Endothelial cell of umbilical vein (primary cell): ENCODE data around the gene GUCY1B1.
A peak's percentile ranks its signal among the peaks of the same experiment; 100 is the strongest.

ENCODE experiments used
- CTCF ChIP-seq, 2 donors: IDR thresholded peaks; 1 replicate in 1 of 2; 2 replicates in 1 of 2; pipeline ENCODE4 v1.5.1; 2011; ENCODE audit warnings: low read length in 2 of 2, mild to moderate bottlenecking in 2 of 2, moderate library complexity in 2 of 2, control low read depth in 1 of 2, inconsistent platforms in 1 of 2, low read depth in 1 of 2; ENCODE audit not compliant: insufficient read depth in 1 of 2; ENCODE audit errors: extremely low read depth in 1 of 2
- EZH2 ChIP-seq: IDR thresholded peaks from 2 replicates; pipeline ENCODE4 v1.6.1; 2012; ENCODE audit warnings: borderline replicate concordance, low read depth, mild to moderate bottlenecking, moderate library complexity, low read length, inconsistent platforms; ENCODE audit not compliant: severe bottlenecking
- FOS ChIP-seq: IDR thresholded peaks from 2 replicates; pipeline ENCODE4 v1.6.1; 2011; ENCODE audit warnings: mild to moderate bottlenecking, low read length, moderate library complexity, borderline replicate concordance; ENCODE audit not compliant: insufficient read depth
- GATA2 ChIP-seq: IDR thresholded peaks from 2 replicates; pipeline ENCODE4 v1.7.0; 2011; ENCODE audit warnings: low read depth, mild to moderate bottlenecking, moderate library complexity, mixed read lengths, low read length; ENCODE audit not compliant: insufficient read length, insufficient read depth
- JUN ChIP-seq: IDR thresholded peaks from 2 replicates; pipeline ENCODE4 v1.6.1; 2011; ENCODE audit warnings: borderline replicate concordance, low read depth; ENCODE audit not compliant: insufficient read length, insufficient read depth
- MYC ChIP-seq: IDR thresholded peaks from one replicate; pipeline ENCODE4 v1.6.1; 2011; ENCODE audit warnings: mild to moderate bottlenecking, low read depth, low read length
- POLR2A ChIP-seq: IDR thresholded peaks from 2 replicates; pipeline ENCODE4 v1.6.1; 2012; ENCODE audit warnings: low read depth, mild to moderate bottlenecking, control low read depth, low read length
- POLR2AphosphoS5 ChIP-seq: IDR thresholded peaks from 2 replicates; pipeline ENCODE4 v1.6.1; 2012; ENCODE audit warnings: low read depth, mild to moderate bottlenecking, control low read depth, low read length, moderate library complexity; ENCODE audit not compliant: insufficient read depth
- TF ChIP-seq, protein P1 (sequence below): IDR thresholded peaks from 2 replicates; pipeline ENCODE4 v1.6.1; 2011; ENCODE audit not compliant: insufficient read depth, insufficient read length

DNA sequence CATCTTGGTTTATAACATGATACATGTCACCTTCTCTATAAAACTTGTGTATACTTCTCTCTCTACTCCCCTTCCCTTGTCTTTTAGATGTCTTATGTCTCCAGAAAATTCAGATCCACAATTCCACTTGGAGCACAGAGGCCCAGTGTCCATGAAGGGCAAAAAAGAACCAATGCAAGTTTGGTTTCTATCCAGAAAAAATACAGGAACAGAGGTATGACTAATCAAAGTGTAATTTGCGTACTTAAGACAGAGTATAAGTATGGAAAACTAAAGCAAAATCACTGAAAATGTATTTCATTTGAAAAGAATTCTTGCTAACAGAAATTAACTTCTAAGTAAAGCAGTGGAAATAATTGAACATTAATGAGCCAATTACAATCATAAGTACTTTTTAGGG is 46.2 kb downstream of the GUCY1B1 start:
- no peak for TF ChIP-seq CTCF (IDR thresholded peaks at IDR 0.05; ENCODE audit: extremely low read depth in 1 of 2, insufficient read depth in 1 of 2, low read depth in 1 of 2, low read length in 2 of 2)
- TF ChIP-seq POLR2AphosphoS5, result no peak
- peak; percentile 25 for TF ChIP-seq JUN
- TF ChIP-seq POLR2A, result no peak
- TF ChIP-seq, protein P1, sequence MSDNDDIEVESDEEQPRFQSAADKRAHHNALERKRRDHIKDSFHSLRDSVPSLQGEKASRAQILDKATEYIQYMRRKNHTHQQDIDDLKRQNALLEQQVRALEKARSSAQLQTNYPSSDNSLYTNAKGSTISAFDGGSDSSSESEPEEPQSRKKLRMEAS, result no peak
- no peak for TF ChIP-seq EZH2
- TF ChIP-seq GATA2, result no peak
- TF ChIP-seq FOS, result peak; percentile 18
- TF ChIP-seq MYC, result no peak
